ENCODE measurements around the gene AFTPH. TPM values are rescaled to one million over a fixed set of nuclear protein-coding genes. Genes with fewer than 3 reads are reported as not detected.

Gene AFTPH
- total RNA-seq, 2 experiments from 2014 or later: 31.1 to 38.9 TPM

GRCh38 chr2:64586054-64586453 lies 61.9 kb downstream of the AFTPH start:
- Mint-ChIP-seq H3K27ac (no peak overlapping the region), H3K4me3 (no peak overlapping the region), H3K9me3 (no peaks in the 10 kb centered on the region), H3K36me3 (ENCODE audit: low read depth) (peaks cover 31% of the 10 kb centered on the region), H3K4me1 (peaks cover 3% of the 10 kb centered on the region), H3K27me3 (no peaks in the 10 kb centered on the region)
- DNase-seq: no peak
- POLR2A ChIA-PET: no interaction called here
- CTCF ChIA-PET: interaction anchor here (0.9 to 3.6 kb wide), 4 partner anchors 11 to 156 kb away, joined by 3 to 16 read pairs (median 4); no protein-coding TSS in a partner anchor

GRCh38 chr2:64586883-64587481 lies 62.9 kb downstream of the AFTPH start:
- POLR2A ChIA-PET: no interaction called here
- H3K9me3 Mint-ChIP-seq: no peaks in the 10 kb centered on the region

GRCh38 chr2:64587561-64587960 lies 63.4 kb downstream of the AFTPH start:
- ChIA-PET POLR2A (no interaction called here), CTCF (interaction anchor here (0.7 to 3.6 kb wide), 11 partner anchors 10 to 330 kb away, joined by 3 to 16 read pairs (median 4); no protein-coding TSS in a partner anchor)
- no peak for DNase-seq
- Mint-ChIP-seq H3K27ac (no peak overlapping the region), H3K4me1 (peaks cover 3% of the 10 kb centered on the region), H3K4me3 (no peak overlapping the region), H3K27me3 (no peaks in the 10 kb centered on the region), H3K36me3 (ENCODE audit: low read depth) (peaks cover 33% of the 10 kb centered on the region), H3K9me3 (no peaks in the 10 kb centered on the region)

More at GRCh38 chr2:64586883-64587481, 62.9 kb downstream of the AFTPH start:
- Mint-ChIP-seq H3K27ac (no peak overlapping the region), H3K4me3 (no peak overlapping the region), H3K4me1 (peaks cover 3% of the 10 kb centered on the region), H3K27me3 (no peaks in the 10 kb centered on the region), H3K36me3 (ENCODE audit: low read depth) (peaks cover 33% of the 10 kb centered on the region)
- DNase-seq: no peak
- CTCF ChIA-PET: interaction anchor here (0.7 to 3.6 kb wide), 13 partner anchors 10 to 331 kb away, joined by 3 to 16 read pairs (median 4); no protein-coding TSS in a partner anchor

GRCh38 chr2:64591188-64591587 lies 67.1 kb downstream of the AFTPH start:
- no peak for DNase-seq
- Mint-ChIP-seq H3K4me1 (peaks cover 3% of the 10 kb centered on the region), H3K27ac (no peak overlapping the region), H3K4me3 (no peak overlapping the region), H3K9me3 (no peaks in the 10 kb centered on the region), H3K36me3 (ENCODE audit: low read depth) (peaks cover 33% of the 10 kb centered on the region), H3K27me3 (no peaks in the 10 kb centered on the region)
- CTCF ChIA-PET: interaction anchor here (0.6 to 1.6 kb wide), 2 partner anchors 277 to 504 kb away, joined by 3 to 4 read pairs; no protein-coding TSS in a partner anchor
- POLR2A ChIA-PET: no interaction called here

GRCh38 chr2:64593035-64593655 lies 69.0 kb downstream of the AFTPH start:
- Mint-ChIP-seq H3K4me3 (no peak overlapping the region), H3K9me3 (no peaks in the 10 kb centered on the region), H3K27ac (no peak overlapping the region), H3K36me3 (ENCODE audit: low read depth) (peaks cover 25% of the 10 kb centered on the region), H3K4me1 (no peaks in the 10 kb centered on the region), H3K27me3 (no peaks in the 10 kb centered on the region)
- ChIA-PET POLR2A (no interaction called here), CTCF (interaction anchor here (2.2 kb wide), 1 partner anchor 12 kb away, joined by 7 read pairs; no protein-coding TSS in a partner anchor)
- DNase-seq: no peak

- POLR2A ChIA-PET: no interaction called here
- H3K27me3 Mint-ChIP-seq: no peaks in the 10 kb centered on the region
- DNase-seq: no peak
- peaks cover 3% of the 10 kb centered on the region for H3K4me1 Mint-ChIP-seq
- H3K36me3 Mint-ChIP-seq (ENCODE audit: low read depth): peaks cover 20% of the 10 kb centered on the region
- CTCF ChIA-PET: interaction anchor here (0.7 to 2.2 kb wide), 6 partner anchors 11 to 406 kb away, joined by 3 to 7 read pairs (median 4); no protein-coding TSS in a partner anchor
- no peak overlapping the region for H3K27ac Mint-ChIP-seq
- no peaks in the 10 kb centered on the region for H3K9me3 Mint-ChIP-seq
- H3K4me3 Mint-ChIP-seq: no peak overlapping the region
Measured at GRCh38 chr2:64594226-64594989, 70.3 kb downstream of the AFTPH start.

GRCh38 chr2:64595397-64596176 lies 71.5 kb downstream of the AFTPH start:
- Mint-ChIP-seq H3K4me1 (peaks cover 7% of the 10 kb centered on the region), H3K27me3 (no peaks in the 10 kb centered on the region), H3K27ac (no peak overlapping the region), H3K4me3 (no peak overlapping the region), H3K36me3 (ENCODE audit: low read depth) (peaks cover 14% of the 10 kb centered on the region), H3K9me3 (no peaks in the 10 kb centered on the region)
- DNase-seq: no peak
- ChIA-PET CTCF (interaction anchor here (1.1 to 4.3 kb wide), 3 partner anchors 13 to 404 kb away, joined by 3 to 23 read pairs (median 4); no protein-coding TSS in a partner anchor), POLR2A (no interaction called here)

GRCh38 chr2:64598226-64598625 lies 74.1 kb downstream of the AFTPH start:
- H3K27me3 Mint-ChIP-seq: no peaks in the 10 kb centered on the region
- H3K4me3 Mint-ChIP-seq: no peak overlapping the region

GRCh38 chr2:64599469-64599868 lies 75.3 kb downstream of the AFTPH start:
- no peak overlapping the region for H3K4me3 Mint-ChIP-seq
- H3K9me3 Mint-ChIP-seq: peaks cover 8% of the 10 kb centered on the region
- CTCF ChIA-PET: interaction anchor here (0.9 to 4.3 kb wide), 2 partner anchors 9 to 13 kb away, joined by 3 to 23 read pairs; no protein-coding TSS in a partner anchor
- peaks cover 5% of the 10 kb centered on the region for H3K36me3 Mint-ChIP-seq (ENCODE audit: low read depth)
- no peak overlapping the region for H3K27ac Mint-ChIP-seq
- peaks cover 7% of the 10 kb centered on the region for H3K4me1 Mint-ChIP-seq
- no peaks in the 10 kb centered on the region for H3K27me3 Mint-ChIP-seq
- POLR2A ChIA-PET: no interaction called here
- DNase-seq: no peak

More at GRCh38 chr2:64598226-64598625, 74.1 kb downstream of the AFTPH start:
- no peak for DNase-seq
- Mint-ChIP-seq H3K27ac (no peak overlapping the region), H3K36me3 (ENCODE audit: low read depth) (peaks cover 2% of the 10 kb centered on the region), H3K9me3 (no peaks in the 10 kb centered on the region), H3K4me1 (peaks cover 7% of the 10 kb centered on the region)
- CTCF ChIA-PET: interaction anchor here (0.8 to 4.3 kb wide), 5 partner anchors 10 to 283 kb away, joined by 3 to 23 read pairs (median 4); no protein-coding TSS in a partner anchor
- POLR2A ChIA-PET: no interaction called here

- Mint-ChIP-seq H3K27ac (no peak overlapping the region), H3K36me3 (ENCODE audit: low read depth) (peaks cover 4% of the 10 kb centered on the region), H3K9me3 (peaks cover 12% of the 10 kb centered on the region), H3K4me3 (no peak overlapping the region), H3K4me1 (peaks cover 8% of the 10 kb centered on the region), H3K27me3 (no peaks in the 10 kb centered on the region)
- no peak for DNase-seq
- CTCF ChIA-PET: interaction anchor here (0.8 to 1.2 kb wide), 2 partner anchors 44 to 51 kb away, joined by 3 read pairs; no protein-coding TSS in a partner anchor
- POLR2A ChIA-PET: no interaction called here
Measured at GRCh38 chr2:64601034-64601754, 77.1 kb downstream of the AFTPH start.

- H3K27me3 Mint-ChIP-seq: no peaks in the 10 kb centered on the region
- H3K36me3 Mint-ChIP-seq (ENCODE audit: low read depth): peaks cover 4% of the 10 kb centered on the region
- no peak for DNase-seq
- no peak overlapping the region for H3K27ac Mint-ChIP-seq
- ChIA-PET POLR2A (no interaction called here), CTCF (interaction anchor here (0.8 to 1.7 kb wide), 3 partner anchors 17 to 50 kb away, joined by 3 to 4 read pairs (median 3); no protein-coding TSS in a partner anchor)
- H3K4me1 Mint-ChIP-seq: peaks cover 14% of the 10 kb centered on the region
- peaks cover 12% of the 10 kb centered on the region for H3K9me3 Mint-ChIP-seq
- no peak overlapping the region for H3K4me3 Mint-ChIP-seq
Measured at GRCh38 chr2:64601785-64602391, 77.8 kb downstream of the AFTPH start.
